ENCODE results near the gene ANAPC4. TPM values are rescaled to one million over a fixed set of nuclear protein-coding genes. Genes with fewer than 3 reads are reported as not detected.

Gene ANAPC4
- total and polyA plus RNA-seq, 2 donors (not counting 3 experiments of a cell fraction or from before 2014, with no cell fraction given): 7.6 to 32.1 TPM

- Histone ChIP-seq H3K27ac (ENCODE audit: insufficient read depth, low read depth, low read length) (no peak overlapping the region), H3K4me2 (ENCODE audit: insufficient read depth, low read length) (no peak overlapping the region), H3K79me2 (ENCODE audit: control insufficient read depth, insufficient read depth, low read length) (no peaks in the 10 kb centered on the region), H3K9me1 (replicated peaks; ENCODE audit: control insufficient read depth, extremely low read depth, insufficient read depth, low read length) (no peaks in the 10 kb centered on the region), H3K9ac (replicated peaks; ENCODE audit: extremely low read depth, insufficient read depth, low read length) (no peak overlapping the region), H3K9me3 (replicated peaks; ENCODE audit: control insufficient read depth, insufficient read depth, low read length) (no peaks in the 10 kb centered on the region), H2AFZ (ENCODE audit: low read depth, low read length) (no peak overlapping the region), H3K36me3 (ENCODE audit: control insufficient read depth in 2 of 2, extremely low read depth in 1 of 2, insufficient read depth in 2 of 2, low read length in 2 of 2) (no peaks in the 10 kb centered on the region), H4K20me1 (replicated peaks; ENCODE audit: control insufficient read depth, extremely low read depth, insufficient read depth, low read length) (no peaks in the 10 kb centered on the region), H3K27me3 (ENCODE audit: control insufficient read depth in 2 of 2, insufficient read depth in 2 of 2, low read length in 2 of 2) (no peaks in the 10 kb centered on the region), H3K4me3 (replicated peaks in 1 of 3; ENCODE audit: insufficient read depth in 1 of 3, low read depth in 1 of 3, low read length in 3 of 3) (no peak overlapping the region), H3K4me1 (ENCODE audit: control insufficient read depth, extremely low read depth, insufficient read depth, low read length) (peaks cover 6% of the 10 kb centered on the region)
- CTCF ChIA-PET: interaction anchor here (2.8 to 7.3 kb wide), 2 partner anchors 144 to 325 kb away, joined by 16 to 414 read pairs; no protein-coding TSS in a partner anchor
- intact Hi-C loops (cut with micrococcal nuclease): loop anchor here (5.0 to 10.0 kb wide), 5 partner anchors 43 to 541 kb away; no protein-coding TSS in a partner anchor
- DNase-seq (ENCODE audit: low read depth, low spot score) (no peak), FAIRE-seq (no peak)
- POLR2A ChIA-PET: no interaction called here
- no TSS peak for BruUV-seq (replicated peaks)
- TF ChIP-seq FOS (IDR thresholded peaks at IDR 0.05; ENCODE audit: borderline replicate concordance, insufficient read depth, low read length) (no peak), POLR2AphosphoS5 (IDR thresholded peaks at IDR 0.05; ENCODE audit: insufficient read depth, low read depth, low read length) (no peak), JUN (IDR thresholded peaks at IDR 0.05; ENCODE audit: borderline replicate concordance, insufficient read depth, insufficient read length, low read depth) (no peak), POLR2A (IDR thresholded peaks at IDR 0.05; ENCODE audit: low read depth, low read length) (no peak), MYC (IDR thresholded peaks at IDR 0.05; ENCODE audit: low read depth, low read length) (no peak), GATA2 (IDR thresholded peaks at IDR 0.05; ENCODE audit: insufficient read depth, insufficient read length, low read depth, low read length) (no peak), MAX (IDR thresholded peaks at IDR 0.05; ENCODE audit: insufficient read depth, insufficient read length) (no peak), EZH2 (IDR thresholded peaks at IDR 0.05; ENCODE audit: borderline replicate concordance, low read depth, low read length, severe bottlenecking) (no peak), CTCF (IDR thresholded peaks at IDR 0.05; ENCODE audit: extremely low read depth in 1 of 2, insufficient read depth in 1 of 2, low read depth in 1 of 2, low read length in 2 of 2) (no peak)
- dilution Hi-C loops (cut with MboI; ENCODE audit: extremely low pct_ligation_motif_present, low sequenced_read_pairs): no loop called here
Observed at GRCh38 chr4:25443851-25444250, 66.8 kb downstream of the ANAPC4 start.

Data from endothelial cell of umbilical vein (primary cell).